Esophagus squamous epithelium (tissue), 5 donors: ENCODE measurements around the gene ZBTB38. TPM values are rescaled to one million over a fixed set of nuclear protein-coding genes. Genes with fewer than 3 reads are reported as not detected.

Experiments
- DNase-seq: peaks from one replicate; lab custom pipeline; 2025; lab: John Stamatoyannopoulos, UW
- H3K27ac ChIP-seq, 4 donors: fragments of 200-600 bp; sonication (generic); one replicate each; pipeline ENCODE4 v1.5.1; 2016 to 2019; ENCODE audit warnings: mild to moderate bottlenecking in 1 of 4
- H3K27me3 ChIP-seq, 4 donors: fragments of 200-600 bp; sonication (generic); 1 replicate in 3 of 4; 2 replicates in 1 of 4; pipeline versions ENCODE4 v1.5.1 to v1.6.0; 2017 to 2021; ENCODE audit warnings: antibody characterized with exemption in 1 of 4
- H3K36me3 ChIP-seq, 3 donors: fragments of 200-600 bp; sonication (generic); one replicate each; pipeline ENCODE4 v1.5.1; 2016 to 2019
- H3K4me1 ChIP-seq, 3 donors: fragments of 200-600 bp; sonication (generic); one replicate each; pipeline ENCODE4 v1.5.1; 2017 to 2019
- H3K4me3 ChIP-seq, 4 donors: fragments of 200-600 bp; sonication (generic); 1 replicate in 3 of 4; 2 replicates in 1 of 4; pipeline ENCODE4 v1.5.1; 2016 to 2019; ENCODE audit warnings: mild to moderate bottlenecking in 2 of 4, moderate library complexity in 1 of 4
- H3K9me3 ChIP-seq, 3 donors: fragments of 200-600 bp; sonication (generic); one replicate each; pipeline ENCODE4 v1.5.1; 2016 to 2019
- CTCF ChIP-seq, 6 experiments: fragments of 450-650 bp in 4 of 6; fragments of 200-600 bp in 2 of 6; sonication (generic) in 2 of 6; IDR thresholded peaks; one replicate each; pipeline ENCODE4 v1.5.1; 2016 to 2019; ENCODE audit warnings: antibody characterized with exemption in 6 of 6, mild to moderate bottlenecking in 4 of 6, moderate library complexity in 4 of 6
- POLR2A ChIP-seq, 4 donors: fragments of 450-650 bp; IDR thresholded peaks; one replicate each; pipeline ENCODE4 v1.6.1; 2017; ENCODE audit warnings: antibody characterized with exemption in 4 of 4, mild to moderate bottlenecking in 4 of 4, moderate library complexity in 3 of 4
- WGBS, 2 donors: methylation state at CpG; one replicate each; pipeline ENCODE4 v1.1.5; 2018; 5-methylcytosine and 5-hydroxymethylcytosine counted together
- intact Hi-C: fragments of 100-400 bp; cut with DNase I; formaldehyde crosslinking; loops from one replicate; pipeline ENCODE4 v1.15.0; 2022
- total RNA-seq, 4 donors: library from RNA; depleted of rRNA; stranded (reverse); fragments of >200 nt; gene quantifications; one replicate each; pipeline ENCODE4 v1.1.0, GENCODE V29; 2016
- donor health status: DM: yes; HTN: yes; CAD: no.

Gene ZBTB38
- total RNA-seq, 4 donors from 2014 or later, result 15.6 to 54.4 (median 33.1) TPM

GRCh38 chr3:141356046-141356445 lies 12.3 kb upstream of the ZBTB38 start:
- no peak overlapping the region for H3K4me3 ChIP-seq
- WGBS, 2 donors, result 66 to 78% methylated on average over 3 to 4 of the region's 4 CpGs
- intact Hi-C loops, result loop anchor here (5.0 kb wide), 1 partner anchor 101 kb away; no protein-coding TSS in a partner anchor
- no peak for DNase-seq
- no peak for TF ChIP-seq POLR2A (IDR thresholded peaks at IDR 0.05)
- no peak for TF ChIP-seq CTCF (IDR thresholded peaks at IDR 0.05)
- H3K27ac ChIP-seq, result no peak overlapping the region
- peaks cover 0 to 22% (median 4%) of the 10 kb centered on the region in 3 donors for H3K4me1 ChIP-seq
- H3K9me3 ChIP-seq, result no peaks in the 10 kb centered on the region
- H3K27me3 ChIP-seq, result peaks cover 0 to 90% (median 9%) of the 10 kb centered on the region in 4 donors
- no peaks in the 10 kb centered on the region for H3K36me3 ChIP-seq

- no peak for TF ChIP-seq POLR2A (IDR thresholded peaks at IDR 0.05)
- TF ChIP-seq CTCF (IDR thresholded peaks at IDR 0.05), result peak; percentile 64 to 80 (median 76)
- H3K4me1 ChIP-seq, result peaks cover 0 to 15% (median 3%) of the 10 kb centered on the region in 3 donors
- H3K27me3 ChIP-seq, result peaks cover 0 to 82% (median 5%) of the 10 kb centered on the region in 4 donors
- peak overlapping the region in 3 of 4 donors; percentile 11 to 42 (median 18) for H3K4me3 ChIP-seq
- peak overlapping the region in 3 of 4 donors; percentile 29 to 59 (median 53) for H3K27ac ChIP-seq
- peaks cover 0 to 5% (median 0%) of the 10 kb centered on the region in 3 donors for H3K9me3 ChIP-seq
- no peaks in the 10 kb centered on the region for H3K36me3 ChIP-seq
- whole genome bisulfite sequencing, 2 donors, result 22 to 23% methylated on average over 6 of the region's 6 CpGs
- intact Hi-C loops, result no loop called here
- no peak for DNase-seq
These were observed 7.3 kb upstream of the ZBTB38 start for GRCh38 chr3:141360888-141361598.

GRCh38 chr3:141362736-141363135 lies 5.6 kb upstream of the ZBTB38 start:
- intact Hi-C loops, result no loop called here
- Histone ChIP-seq H3K36me3 (no peaks in the 10 kb centered on the region), H3K27ac (no peak overlapping the region), H3K4me3 (no peak overlapping the region), H3K9me3 (peaks cover 0 to 5% (median 0%) of the 10 kb centered on the region in 3 donors), H3K4me1 (peaks cover 0 to 32% (median 18%) of the 10 kb centered on the region in 3 donors), H3K27me3 (peaks cover 0 to 73% (median 0%) of the 10 kb centered on the region in 4 donors)
- WGBS, 2 donors, result 77 to 91% methylated on average over 1 of the region's 1 CpG
- DNase-seq, result no peak
- TF ChIP-seq CTCF (IDR thresholded peaks at IDR 0.05) (no peak), POLR2A (IDR thresholded peaks at IDR 0.05) (no peak)

DNA sequence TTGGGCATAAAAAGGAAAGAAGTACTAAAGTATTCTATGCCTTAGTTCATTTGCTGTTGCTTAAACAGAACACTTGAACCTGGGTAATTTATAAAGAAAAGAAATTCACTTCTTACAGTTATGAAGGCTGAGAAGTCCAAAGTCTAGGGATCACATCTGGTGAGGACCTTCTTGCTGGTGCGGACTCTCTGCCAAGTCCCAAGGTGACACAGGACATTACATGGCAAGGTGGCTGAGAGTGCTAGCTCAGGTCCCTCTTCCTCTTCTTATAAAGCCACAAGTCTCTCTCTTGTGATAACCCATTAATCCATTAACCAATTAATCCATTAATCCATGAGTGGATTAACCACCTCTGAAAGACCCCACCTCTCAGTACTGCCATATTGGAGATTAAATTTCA lies 3.1 kb upstream of the ZBTB38 start:
- Histone ChIP-seq H3K4me3 (no peak overlapping the region), H3K27ac (no peak overlapping the region)
- intact Hi-C loops, result no loop called here

More for the DNA sequence above, 3.1 kb upstream of the ZBTB38 start:
- Histone ChIP-seq H3K9me3 (peaks cover 0 to 5% (median 0%) of the 10 kb centered on the region in 3 donors), H3K36me3 (no peaks in the 10 kb centered on the region), H3K4me1 (peaks cover 0 to 57% (median 23%) of the 10 kb centered on the region in 3 donors), H3K27me3 (peaks cover 0 to 49% (median 0%) of the 10 kb centered on the region in 4 donors)
- WGBS, 2 donors, result 94 to 100% methylated on average over 1 of the region's 1 CpG
- no peak for DNase-seq
- no peak for TF ChIP-seq POLR2A (IDR thresholded peaks at IDR 0.05)
- no peak for TF ChIP-seq CTCF (IDR thresholded peaks at IDR 0.05)
